Upper lobe of right lung (tissue), 1 donor: Measurements from ENCODE around the gene PIK3CB. TPM values are rescaled to one million over a fixed set of nuclear protein-coding genes. Genes with fewer than 3 reads are reported as not detected.
A peak's percentile ranks its signal among the peaks of the same experiment; 100 is the strongest.

Experiments used
- ATAC-seq: fragments of 200-7000 bp; cut with Tn5 transposase; one replicate; pipeline ENCODE4 v1.9.1; 2020; ENCODE audit warnings: mild to moderate bottlenecking, moderate library complexity
- DNase-seq: peaks from one replicate; pipeline ENCODE4 v3.0.0-alpha.2; 2020
- H3K27ac ChIP-seq: fragments of 200-600 bp; one replicate; pipeline ENCODE4 v1.8.0; 2022
- H3K27me3 ChIP-seq: fragments of 200-600 bp; one replicate; pipeline ENCODE4 v1.8.0; 2022; ENCODE audit warnings: mild to moderate bottlenecking
- H3K36me3 ChIP-seq: fragments of 200-600 bp; one replicate; pipeline ENCODE4 v1.8.0; 2022
- H3K4me1 ChIP-seq: fragments of 200-600 bp; one replicate; pipeline ENCODE4 v1.8.0; 2022
- H3K4me3 ChIP-seq: fragments of 200-600 bp; one replicate; pipeline ENCODE4 v1.8.0; 2022; ENCODE audit warnings: mild to moderate bottlenecking
- H3K9me3 ChIP-seq: fragments of 200-600 bp; one replicate; pipeline ENCODE4 v1.8.0; 2022
- intact Hi-C: fragments of 100-400 bp; cut with DNase I; formaldehyde crosslinking; loops from one replicate; pipeline ENCODE4 v1.11.0; 2022
- total RNA-seq: library from RNA; stranded (reverse); fragmentation: NEBNext Ultra II Directional; extraction: Animal tissue kit (Norgen Biotek cat#: 25700); gene quantifications from one replicate; pipeline ENCODE4 v1.2.1, GENCODE V29; 2021
- TF ChIP-seq, protein P1 (sequence below): fragments of 200-600 bp; IDR thresholded peaks from one replicate; pipeline ENCODE4 v1.8.0; 2022; ENCODE audit warnings: antibody characterized with exemption
- donor health status: DM: no; HTN: yes; CAD: no; lungs with severe emphysema.

The PIK3CB gene
- total RNA-seq, 1 donor from 2014 or later, result 37.4 TPM

DNA sequence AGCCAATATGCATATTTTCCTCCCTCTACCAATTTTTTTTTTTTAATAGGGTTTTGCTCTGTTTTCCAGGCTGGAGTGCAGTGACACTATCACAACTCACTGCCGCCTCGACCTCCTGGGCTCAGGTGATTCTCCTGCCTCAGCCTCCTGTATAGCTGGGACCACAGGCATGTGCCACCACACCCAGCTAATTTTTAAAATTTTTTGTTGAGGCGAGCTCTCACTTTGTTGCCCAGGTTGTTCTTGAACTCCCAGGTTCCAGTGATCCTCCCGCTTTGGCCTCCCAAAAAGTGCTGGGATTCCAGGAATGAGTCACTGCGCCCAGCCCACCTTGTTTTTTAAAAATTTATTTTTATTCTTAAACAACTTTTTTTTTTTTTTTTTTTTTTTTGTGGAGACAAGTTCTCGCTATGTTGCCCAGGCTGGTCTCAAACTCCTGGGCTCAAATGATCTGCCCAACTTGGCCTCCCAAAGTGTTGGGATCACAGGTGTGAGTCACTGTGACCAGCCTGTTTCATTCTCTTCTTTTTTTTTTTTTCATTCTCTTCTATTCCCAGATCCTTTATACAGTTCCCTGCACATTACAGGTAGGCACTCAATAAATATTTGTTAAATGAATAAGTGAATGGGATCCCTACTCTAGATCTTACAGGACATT, 40.5 kb upstream of the PIK3CB start:
- intact Hi-C loops, result no loop called here
- no peak for ATAC-seq
- TF ChIP-seq, protein P1, sequence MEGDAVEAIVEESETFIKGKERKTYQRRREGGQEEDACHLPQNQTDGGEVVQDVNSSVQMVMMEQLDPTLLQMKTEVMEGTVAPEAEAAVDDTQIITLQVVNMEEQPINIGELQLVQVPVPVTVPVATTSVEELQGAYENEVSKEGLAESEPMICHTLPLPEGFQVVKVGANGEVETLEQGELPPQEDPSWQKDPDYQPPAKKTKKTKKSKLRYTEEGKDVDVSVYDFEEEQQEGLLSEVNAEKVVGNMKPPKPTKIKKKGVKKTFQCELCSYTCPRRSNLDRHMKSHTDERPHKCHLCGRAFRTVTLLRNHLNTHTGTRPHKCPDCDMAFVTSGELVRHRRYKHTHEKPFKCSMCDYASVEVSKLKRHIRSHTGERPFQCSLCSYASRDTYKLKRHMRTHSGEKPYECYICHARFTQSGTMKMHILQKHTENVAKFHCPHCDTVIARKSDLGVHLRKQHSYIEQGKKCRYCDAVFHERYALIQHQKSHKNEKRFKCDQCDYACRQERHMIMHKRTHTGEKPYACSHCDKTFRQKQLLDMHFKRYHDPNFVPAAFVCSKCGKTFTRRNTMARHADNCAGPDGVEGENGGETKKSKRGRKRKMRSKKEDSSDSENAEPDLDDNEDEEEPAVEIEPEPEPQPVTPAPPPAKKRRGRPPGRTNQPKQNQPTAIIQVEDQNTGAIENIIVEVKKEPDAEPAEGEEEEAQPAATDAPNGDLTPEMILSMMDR, result no peak
- H3K36me3 ChIP-seq, result no peaks in the 10 kb centered on the region
- no peaks in the 10 kb centered on the region for H3K27me3 ChIP-seq
- DNase-seq, result no peak
- H3K27ac ChIP-seq, result no peak overlapping the region
- H3K4me1 ChIP-seq, result no peaks in the 10 kb centered on the region
- no peak overlapping the region for H3K4me3 ChIP-seq
- H3K9me3 ChIP-seq, result no peaks in the 10 kb centered on the region

DNA sequence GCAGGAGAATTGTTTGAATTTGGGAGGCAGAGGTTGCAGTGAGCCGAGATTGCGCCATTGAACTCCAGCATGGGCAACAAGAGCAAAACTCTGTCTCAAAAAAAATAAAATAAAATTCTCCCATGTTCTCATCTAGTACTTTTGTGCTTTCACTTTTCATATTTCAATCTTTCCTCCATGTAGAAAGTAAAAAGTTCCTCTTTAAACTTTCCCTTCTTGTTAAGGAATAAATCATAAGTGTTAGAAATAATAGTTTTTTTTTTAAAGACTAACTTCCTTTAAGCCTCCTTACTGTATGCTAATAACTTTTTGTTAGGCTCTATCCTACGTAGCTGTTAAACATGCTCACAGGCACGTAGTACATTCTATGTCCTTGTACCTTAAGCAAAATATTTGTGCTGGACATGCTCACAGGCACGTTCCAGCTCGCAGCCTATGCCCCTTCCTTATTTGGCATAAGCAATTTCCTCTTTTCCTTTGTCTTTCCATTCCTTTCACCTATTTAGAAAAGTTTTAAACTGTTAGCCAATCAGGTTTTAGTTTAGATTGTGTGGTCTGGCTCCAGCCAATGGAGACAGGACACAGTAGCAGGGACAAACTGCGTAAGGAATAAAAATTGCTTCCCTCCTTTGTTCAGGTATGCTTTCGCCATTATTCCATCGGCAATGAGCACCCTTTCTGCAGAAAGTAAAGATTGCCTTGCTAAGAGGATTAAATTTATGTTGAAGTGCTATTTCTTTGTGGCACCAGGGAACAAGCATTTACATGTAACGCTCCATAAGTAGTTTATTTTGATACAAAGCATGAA, 38.9 kb upstream of the PIK3CB start:
- Histone ChIP-seq H3K27me3 (no peaks in the 10 kb centered on the region), H3K36me3 (no peaks in the 10 kb centered on the region), H3K27ac (no peak overlapping the region), H3K4me1 (no peaks in the 10 kb centered on the region), H3K9me3 (no peaks in the 10 kb centered on the region), H3K4me3 (no peak overlapping the region)
- DNase-seq (peak; percentile 30), ATAC-seq (no peak)
- TF ChIP-seq, protein P1, result no peak
- intact Hi-C loops, result no loop called here

DNA sequence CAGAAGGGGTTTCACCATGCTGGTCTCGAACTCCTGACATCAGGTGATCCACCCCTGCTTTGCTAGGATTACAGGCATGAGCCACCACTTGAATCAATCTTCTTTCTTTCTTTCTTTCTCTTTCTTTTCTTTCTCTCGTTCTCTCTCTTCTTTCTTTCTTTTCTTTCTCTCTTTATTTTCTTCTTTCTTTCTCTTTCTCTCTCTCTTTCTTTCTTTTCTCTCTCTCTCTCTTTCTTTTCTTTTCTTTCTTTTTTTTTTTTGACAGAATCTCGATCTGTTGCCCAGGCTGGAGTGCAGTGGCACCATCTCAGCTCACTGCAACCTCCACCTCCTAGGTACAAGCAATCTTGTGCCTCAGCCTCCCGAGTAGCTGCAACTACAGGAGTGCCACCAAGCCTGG, 37.9 kb upstream of the PIK3CB start:
- Histone ChIP-seq H3K36me3 (no peaks in the 10 kb centered on the region), H3K9me3 (no peaks in the 10 kb centered on the region), H3K4me3 (no peak overlapping the region), H3K27me3 (no peaks in the 10 kb centered on the region), H3K27ac (no peak overlapping the region), H3K4me1 (no peaks in the 10 kb centered on the region)
- intact Hi-C loops, result no loop called here
- ATAC-seq (no peak), DNase-seq (no peak)
- TF ChIP-seq, protein P1, result no peak

DNA sequence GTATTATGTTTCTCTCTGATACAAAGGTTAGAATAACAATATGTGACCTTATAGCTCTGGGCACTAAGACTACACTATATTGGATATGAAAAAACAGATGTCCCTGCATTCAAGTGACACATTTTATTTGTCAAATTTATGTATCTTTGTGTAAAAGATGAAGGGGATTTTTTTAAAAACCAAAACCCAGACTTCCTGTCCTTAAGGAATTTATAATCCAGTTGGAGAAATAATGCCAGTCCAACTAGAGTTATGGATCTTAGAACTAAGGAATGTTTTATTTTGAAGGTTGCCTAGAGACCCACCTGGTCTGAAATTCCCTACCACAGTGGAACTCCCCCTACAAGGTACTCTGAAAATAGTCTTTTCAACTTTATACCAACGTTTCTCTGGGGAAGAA, 33.3 kb upstream of the PIK3CB start:
- intact Hi-C loops, result no loop called here
- Histone ChIP-seq H3K9me3 (no peaks in the 10 kb centered on the region), H3K4me3 (no peak overlapping the region), H3K27ac (no peak overlapping the region), H3K27me3 (no peaks in the 10 kb centered on the region), H3K4me1 (peaks cover 5% of the 10 kb centered on the region), H3K36me3 (no peaks in the 10 kb centered on the region)
- TF ChIP-seq, protein P1, result no peak
- DNase-seq, result no peak
- ATAC-seq, result no peak

DNA sequence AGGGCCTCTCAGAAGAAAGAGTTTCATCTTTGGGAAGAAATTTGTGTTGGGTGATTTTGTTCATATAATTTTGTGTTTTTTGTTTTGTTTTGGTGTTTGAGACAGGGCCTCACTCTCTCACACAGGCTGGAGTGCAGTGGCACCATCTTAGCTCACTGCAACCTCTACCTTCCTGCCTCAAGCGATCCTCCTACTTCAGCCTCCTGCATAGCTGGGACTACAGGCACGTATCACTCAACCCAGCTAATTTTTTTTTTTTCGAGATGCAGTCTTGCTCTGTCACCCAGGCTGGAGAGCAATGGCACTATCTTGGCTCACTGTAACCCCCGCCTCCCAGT, 29.0 kb upstream of the PIK3CB start:
- H3K27ac ChIP-seq, result no peak overlapping the region
- H3K36me3 ChIP-seq, result no peaks in the 10 kb centered on the region
- intact Hi-C loops, result no loop called here
- H3K4me3 ChIP-seq, result no peak overlapping the region
- DNase-seq (no peak), ATAC-seq (no peak)
- H3K4me1 ChIP-seq, result peaks cover 12% of the 10 kb centered on the region
- no peaks in the 10 kb centered on the region for H3K9me3 ChIP-seq
- H3K27me3 ChIP-seq, result no peaks in the 10 kb centered on the region
- TF ChIP-seq, protein P1, result no peak
